Mammary epithelial cell (primary cell): ENCODE measurements around the gene H3-3A.

Experiments
- EZH2 ChIP-seq: IDR thresholded peaks from 2 replicates; pipeline ENCODE4 v1.6.1; 2012; ENCODE audit warnings: low read length, inconsistent platforms, borderline replicate concordance
- TF ChIP-seq, protein P1 (sequence below), 2 donors: IDR thresholded peaks in 1 of 2; conservative IDR thresholded peaks in 1 of 2; 2 replicates each; pipeline ENCODE4 v1.5.1; 2011 to 2012; ENCODE audit warnings: inconsistent platforms in 2 of 2, low read length in 2 of 2, mild to moderate bottlenecking in 2 of 2, control low read depth in 1 of 2, low read depth in 1 of 2; ENCODE audit not compliant: insufficient read depth in 1 of 2; ENCODE audit errors: extremely low read depth in 1 of 2

DNA sequence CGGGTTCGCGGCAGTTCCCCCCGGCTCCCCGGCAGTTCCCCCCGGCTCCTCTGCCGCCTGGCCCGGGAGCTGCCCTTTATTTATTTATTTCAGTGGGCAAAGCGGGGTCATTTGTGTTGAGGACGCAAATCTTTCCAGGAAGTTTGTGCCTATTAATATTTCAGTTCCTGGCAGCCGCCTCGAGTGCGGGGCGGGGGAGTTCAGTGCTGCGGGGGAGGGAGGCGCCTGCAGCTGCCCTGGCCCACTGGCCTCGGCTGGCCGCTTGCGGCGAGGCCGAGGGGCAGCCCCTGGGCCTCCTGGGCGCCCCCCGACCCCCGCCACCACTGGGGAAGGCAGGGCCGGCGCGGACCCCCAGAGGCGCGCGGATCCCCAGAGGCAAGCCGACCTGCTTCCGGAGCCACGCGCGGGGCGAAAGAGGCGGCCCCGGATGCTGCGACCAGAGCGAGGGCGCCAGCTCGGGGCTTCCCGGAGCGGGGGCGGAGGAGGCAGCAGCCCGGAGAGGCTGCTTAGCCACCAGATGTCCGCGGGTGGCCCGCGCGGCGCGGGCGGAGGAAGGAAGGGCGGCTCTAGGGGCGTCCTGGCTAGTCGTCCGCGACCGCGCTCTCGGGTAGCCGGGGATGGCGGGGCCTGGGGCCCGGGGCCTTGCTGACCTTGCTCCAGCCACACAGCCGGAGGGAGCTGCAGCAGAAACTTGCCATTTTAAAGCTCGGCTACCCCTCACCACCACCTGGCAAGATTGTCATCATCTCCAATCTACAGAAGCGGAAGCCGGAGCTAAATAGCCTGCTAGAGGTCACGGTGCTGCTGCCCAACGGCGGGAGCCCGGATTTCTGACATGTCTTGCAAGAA is 48.0 kb downstream of the H3-3A start:
- TF ChIP-seq, protein P1, sequence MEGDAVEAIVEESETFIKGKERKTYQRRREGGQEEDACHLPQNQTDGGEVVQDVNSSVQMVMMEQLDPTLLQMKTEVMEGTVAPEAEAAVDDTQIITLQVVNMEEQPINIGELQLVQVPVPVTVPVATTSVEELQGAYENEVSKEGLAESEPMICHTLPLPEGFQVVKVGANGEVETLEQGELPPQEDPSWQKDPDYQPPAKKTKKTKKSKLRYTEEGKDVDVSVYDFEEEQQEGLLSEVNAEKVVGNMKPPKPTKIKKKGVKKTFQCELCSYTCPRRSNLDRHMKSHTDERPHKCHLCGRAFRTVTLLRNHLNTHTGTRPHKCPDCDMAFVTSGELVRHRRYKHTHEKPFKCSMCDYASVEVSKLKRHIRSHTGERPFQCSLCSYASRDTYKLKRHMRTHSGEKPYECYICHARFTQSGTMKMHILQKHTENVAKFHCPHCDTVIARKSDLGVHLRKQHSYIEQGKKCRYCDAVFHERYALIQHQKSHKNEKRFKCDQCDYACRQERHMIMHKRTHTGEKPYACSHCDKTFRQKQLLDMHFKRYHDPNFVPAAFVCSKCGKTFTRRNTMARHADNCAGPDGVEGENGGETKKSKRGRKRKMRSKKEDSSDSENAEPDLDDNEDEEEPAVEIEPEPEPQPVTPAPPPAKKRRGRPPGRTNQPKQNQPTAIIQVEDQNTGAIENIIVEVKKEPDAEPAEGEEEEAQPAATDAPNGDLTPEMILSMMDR (conservative IDR thresholded peaks at IDR 0.05 in 1 of 2, IDR thresholded peaks at IDR 0.05 in 1 of 2; ENCODE audit: extremely low read depth in 1 of 2, insufficient read depth in 1 of 2, low read depth in 1 of 2, low read length in 2 of 2), result no peak
- no peak for TF ChIP-seq EZH2
